Gastrocnemius medialis (tissue), 4 donors: ENCODE measurements around the gene GALNTL6. TPM values are rescaled to one million over a fixed set of nuclear protein-coding genes. Genes with fewer than 3 reads are reported as not detected.

Source experiments
- ATAC-seq, 2 donors: fragments of 150-250 bp; one replicate each; pipeline ENCODE4 v1.9.1; 2016
- DNase-seq, 2 donors: peaks; one replicate each; pipeline ENCODE4 v3.0.0-alpha.2; 2019
- H3K27ac ChIP-seq, 4 donors: fragments of 200-600 bp; sonication (generic); 1 replicate in 1 of 4; 2 replicates in 3 of 4; pipeline ENCODE4 v1.5.1; 2016 to 2018; ENCODE audit warnings: mild to moderate bottlenecking in 2 of 4, moderate library complexity in 1 of 4
- H3K27me3 ChIP-seq, 3 donors: fragments of 200-600 bp; sonication (generic) in 2 of 3; 1 replicate in 1 of 3; 2 replicates in 2 of 3; pipeline versions ENCODE4 v1.5.1 to v1.6.0; 2016 to 2019; ENCODE audit warnings: mild to moderate bottlenecking in 1 of 3, moderate library complexity in 1 of 3
- H3K36me3 ChIP-seq, 2 donors: fragments of 200-600 bp; sonication (generic) in 1 of 2; one replicate each; pipeline ENCODE4 v1.5.1; 2017 to 2018
- H3K4me1 ChIP-seq, 2 donors: fragments of 200-600 bp; sonication (generic) in 1 of 2; one replicate each; pipeline ENCODE4 v1.5.1; 2016 to 2017; ENCODE audit warnings: mild to moderate bottlenecking in 2 of 2
- H3K4me3 ChIP-seq, 4 donors: fragments of 200-600 bp; sonication (generic) in 3 of 4; 1 replicate in 1 of 4; 2 replicates in 3 of 4; pipeline ENCODE4 v1.5.1; 2016 to 2019; ENCODE audit warnings: mild to moderate bottlenecking in 2 of 4
- H3K9me3 ChIP-seq, 3 donors: fragments of 200-600 bp; sonication (generic) in 2 of 3; 1 replicate in 1 of 3; 2 replicates in 2 of 3; pipeline ENCODE4 v1.5.1; 2016 to 2019
- CTCF ChIP-seq, 5 experiments: fragments of 450-650 bp in 3 of 5; fragments of 200-600 bp in 2 of 5; sonication (generic) in 2 of 5; IDR thresholded peaks in 4 of 5; conservative IDR thresholded peaks in 1 of 5; 1 replicate in 4 of 5; 2 replicates in 1 of 5; pipeline ENCODE4 v1.5.1; 2016 to 2019; ENCODE audit warnings: antibody characterized with exemption in 5 of 5, mild to moderate bottlenecking in 3 of 5, moderate library complexity in 3 of 5
- POLR2A ChIP-seq, 2 donors: fragments of 450-650 bp; IDR thresholded peaks; one replicate each; pipeline ENCODE4 v1.6.1; 2017; ENCODE audit warnings: antibody characterized with exemption in 2 of 2, mild to moderate bottlenecking in 2 of 2, moderate library complexity in 2 of 2
- in situ Hi-C, 4 donors: fragments of 200-750 bp; cut with MboI; loops; one replicate each; pipeline versions ENCODE4 v1.15.0 to v1.8.0; 2017; ENCODE audit warnings: low sequenced_read_pairs in 4 of 4
- intact Hi-C: fragments of 100-400 bp; cut with DNase I; formaldehyde crosslinking; loops from one replicate; pipeline ENCODE4 v1.15.1; 2023; ENCODE audit warnings: low total_unique reads
- total RNA-seq, 4 donors: library from RNA; depleted of rRNA; stranded (reverse); fragments of >200 nt; gene quantifications; one replicate each; pipeline versions ENCODE4 v1.1.0 to v1.2.3, GENCODE V29; 2016

The GALNTL6 gene
- total RNA-seq, 4 donors from 2014 or later = not detected

DNA sequence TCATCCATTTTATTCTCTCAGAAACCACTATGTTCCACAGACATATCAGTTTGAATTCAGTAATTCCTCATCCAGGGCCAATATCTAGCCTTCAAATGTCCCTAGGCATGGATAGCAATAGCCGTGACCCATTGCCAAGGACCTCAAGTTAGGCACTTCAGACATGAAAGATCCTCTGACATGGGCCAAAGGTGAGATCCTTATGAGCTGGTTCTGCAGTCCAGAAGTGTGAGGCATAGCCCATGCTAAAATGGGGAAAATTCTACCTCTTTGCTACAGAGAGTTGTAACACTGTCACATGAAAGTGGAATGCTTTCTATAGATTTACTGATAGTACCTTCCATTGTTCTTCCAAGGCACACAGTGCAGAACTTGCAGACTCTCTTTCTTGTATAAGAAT, 1005.7 kb downstream of the GALNTL6 start:
- Histone ChIP-seq H3K9me3 (no peaks in the 10 kb centered on the region), H3K4me1 (no peaks in the 10 kb centered on the region), H3K36me3 (no peaks in the 10 kb centered on the region), H3K27ac (no peak overlapping the region), H3K4me3 (no peak overlapping the region), H3K27me3 (no peaks in the 10 kb centered on the region)
- ATAC-seq (no peak), DNase-seq (no peak)
- intact Hi-C loops = no loop called here
- no peak for TF ChIP-seq POLR2A (IDR thresholded peaks at IDR 0.05)
- TF ChIP-seq CTCF (IDR thresholded peaks at IDR 0.05 in 4 of 5, conservative IDR thresholded peaks at IDR 0.05 in 1 of 5) = no peak
- in situ Hi-C loops = no loop called here

- no peak for DNase-seq
- in situ Hi-C loops = no loop called here
- no peaks in the 10 kb centered on the region for H3K36me3 ChIP-seq
- no peak for TF ChIP-seq CTCF (IDR thresholded peaks at IDR 0.05 in 4 of 5, conservative IDR thresholded peaks at IDR 0.05 in 1 of 5)
- no peak for TF ChIP-seq POLR2A (IDR thresholded peaks at IDR 0.05)
- H3K4me1 ChIP-seq = no peaks in the 10 kb centered on the region
- no peak overlapping the region for H3K27ac ChIP-seq
- no peaks in the 10 kb centered on the region for H3K27me3 ChIP-seq
- no peak overlapping the region for H3K4me3 ChIP-seq
- no peaks in the 10 kb centered on the region for H3K9me3 ChIP-seq
- intact Hi-C loops = no loop called here
- ATAC-seq = no peak
These were observed 1006.1 kb downstream of the GALNTL6 start for GRCh38 chr4:172819353-172819752.

DNA sequence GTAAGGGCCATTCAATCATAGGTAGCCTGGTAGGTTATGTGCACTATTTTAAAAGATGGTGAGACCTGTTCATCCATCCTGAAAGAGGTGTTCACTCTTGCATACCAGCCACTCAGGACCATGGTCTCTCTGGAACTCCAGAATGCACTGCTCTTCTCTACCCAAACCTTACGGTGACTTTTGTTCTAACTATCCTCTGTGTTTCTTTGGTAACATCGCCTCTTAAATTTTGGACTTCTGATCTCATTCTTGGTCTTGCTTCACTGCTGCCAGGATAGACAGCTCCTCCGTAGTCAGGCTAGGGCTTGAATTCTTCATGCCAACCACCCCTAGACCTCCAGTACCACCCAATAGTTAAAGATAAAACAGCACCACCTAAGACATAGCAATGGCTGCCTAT, 1009.1 kb downstream of the GALNTL6 start:
- in situ Hi-C loops = no loop called here
- Histone ChIP-seq H3K27ac (no peak overlapping the region), H3K4me3 (no peak overlapping the region), H3K27me3 (no peaks in the 10 kb centered on the region), H3K4me1 (no peaks in the 10 kb centered on the region), H3K36me3 (no peaks in the 10 kb centered on the region), H3K9me3 (no peaks in the 10 kb centered on the region)
- intact Hi-C loops = no loop called here
- TF ChIP-seq CTCF (IDR thresholded peaks at IDR 0.05 in 4 of 5, conservative IDR thresholded peaks at IDR 0.05 in 1 of 5) (no peak), POLR2A (IDR thresholded peaks at IDR 0.05) (no peak)
- no peak for DNase-seq
- no peak for ATAC-seq

- DNase-seq = no peak
- no peaks in the 10 kb centered on the region for H3K4me1 ChIP-seq
- intact Hi-C loops = no loop called here
- no peaks in the 10 kb centered on the region for H3K9me3 ChIP-seq
- H3K4me3 ChIP-seq = no peak overlapping the region
- TF ChIP-seq CTCF (IDR thresholded peaks at IDR 0.05 in 4 of 5, conservative IDR thresholded peaks at IDR 0.05 in 1 of 5) (no peak), POLR2A (IDR thresholded peaks at IDR 0.05) (no peak)
- H3K27ac ChIP-seq = no peak overlapping the region
- no peaks in the 10 kb centered on the region for H3K27me3 ChIP-seq
- ATAC-seq = no peak
- H3K36me3 ChIP-seq = no peaks in the 10 kb centered on the region
- in situ Hi-C loops = no loop called here
These were observed 1013.1 kb downstream of the GALNTL6 start for GRCh38 chr4:172826346-172826745.

DNA sequence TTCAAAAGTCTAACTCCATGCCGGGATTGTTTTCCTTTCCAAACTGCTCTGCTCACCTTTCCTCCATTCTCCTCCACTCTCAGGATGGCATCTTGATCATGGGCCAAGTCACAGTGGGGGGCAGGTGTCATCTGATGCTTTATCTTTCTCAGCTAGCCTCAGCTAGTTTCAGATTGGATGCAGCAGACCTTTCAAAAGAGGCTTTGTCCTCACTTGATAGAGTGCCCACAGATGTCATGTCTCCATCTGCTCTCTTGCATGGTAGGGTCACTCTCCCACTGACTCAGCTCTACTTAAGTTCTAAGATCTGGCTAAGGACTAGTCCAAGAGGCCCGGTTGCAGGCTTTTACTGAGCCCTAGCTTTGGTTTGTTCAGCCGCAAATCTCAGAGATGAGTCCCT, 1013.7 kb downstream of the GALNTL6 start:
- Histone ChIP-seq H3K27ac (no peak overlapping the region), H3K4me3 (no peak overlapping the region), H3K36me3 (no peaks in the 10 kb centered on the region), H3K4me1 (no peaks in the 10 kb centered on the region), H3K9me3 (no peaks in the 10 kb centered on the region), H3K27me3 (no peaks in the 10 kb centered on the region)
- TF ChIP-seq CTCF (IDR thresholded peaks at IDR 0.05 in 4 of 5, conservative IDR thresholded peaks at IDR 0.05 in 1 of 5) = no peak
- no peak for TF ChIP-seq POLR2A (IDR thresholded peaks at IDR 0.05)
- in situ Hi-C loops (no loop called here), intact Hi-C loops (no loop called here)
- no peak for DNase-seq
- no peak for ATAC-seq
